H9 (cell line): ENCODE results near the gene RC3H1. TPM values are rescaled to one million over a fixed set of nuclear protein-coding genes. Genes with fewer than 3 reads are reported as not detected.

Source experiments
- DNase-seq: peaks from one replicate; pipeline ENCODE4 v3.0.0-alpha.2; 2017
- H2AFZ ChIP-seq: one replicate; pipeline ENCODE4 v1.6.1; 2013; ENCODE audit warnings: mild to moderate bottlenecking, low read length, control low read depth, moderate library complexity
- H2AK5ac ChIP-seq: 2 replicates; pipeline ENCODE4 v1.6.1; 2013; ENCODE audit warnings: low read length, control low read depth, mixed read lengths; ENCODE audit not compliant: insufficient read length
- H2BK120ac ChIP-seq: one replicate; pipeline ENCODE4 v1.6.1; 2013; ENCODE audit warnings: low read depth, mild to moderate bottlenecking, low read length, control low read depth, inconsistent platforms; ENCODE audit not compliant: poor library complexity, severe bottlenecking
- H2BK12ac ChIP-seq: 2 replicates; pipeline ENCODE4 v1.6.1; 2013; ENCODE audit warnings: low read length, control low read depth, mixed read lengths, low read depth; ENCODE audit not compliant: insufficient read length
- H2BK15ac ChIP-seq: 2 replicates; pipeline ENCODE4 v1.6.1; 2013; ENCODE audit warnings: low read depth, low read length, control low read depth
- H2BK20ac ChIP-seq: one replicate; pipeline ENCODE4 v1.6.1; 2013; ENCODE audit warnings: low read depth, mild to moderate bottlenecking, low read length, control low read depth, inconsistent platforms; ENCODE audit not compliant: poor library complexity, severe bottlenecking
- H2BK5ac ChIP-seq: 2 replicates; pipeline ENCODE4 v1.6.1; 2013; ENCODE audit warnings: low read length, control low read depth, mixed read lengths; ENCODE audit not compliant: insufficient read length
- H3K14ac ChIP-seq: 2 replicates; pipeline ENCODE4 v1.6.1; 2013; ENCODE audit warnings: low read length, control low read depth; ENCODE audit not compliant: insufficient read depth
- H3K18ac ChIP-seq: 2 replicates; pipeline ENCODE4 v1.6.1; 2013; ENCODE audit warnings: low read depth, mild to moderate bottlenecking, mixed read lengths, low read length, control low read depth; ENCODE audit not compliant: insufficient read length
- H3K23ac ChIP-seq: 2 replicates; pipeline ENCODE4 v1.6.1; 2013; ENCODE audit warnings: low read length, control low read depth, mixed read lengths, low read depth; ENCODE audit not compliant: insufficient read length
- H3K23me2 ChIP-seq: 2 replicates; pipeline ENCODE4 v1.6.1; 2013; ENCODE audit warnings: low read depth, mild to moderate bottlenecking, mixed read lengths, low read length, control low read depth; ENCODE audit not compliant: insufficient read length, poor library complexity, severe bottlenecking
- H3K27ac ChIP-seq: 2 replicates; pipeline ENCODE4 v1.5.1; 2013; ENCODE audit warnings: low read length, control low read depth, mixed read lengths, low read depth; ENCODE audit not compliant: insufficient read length
- H3K27me3 ChIP-seq: 2 replicates; pipeline ENCODE4 v1.6.1; 2013; ENCODE audit warnings: low read length, control low read depth, inconsistent platforms; ENCODE audit not compliant: insufficient read depth
- H3K4ac ChIP-seq: 2 replicates; pipeline ENCODE4 v1.6.1; 2013; ENCODE audit warnings: low read depth, mild to moderate bottlenecking, control low read depth, inconsistent platforms, low read length, moderate library complexity
- H3K4me1 ChIP-seq: 2 replicates; pipeline ENCODE4 v1.6.1; 2013; ENCODE audit warnings: low read length, control low read depth, inconsistent platforms; ENCODE audit not compliant: insufficient read depth
- H3K4me2 ChIP-seq: 2 replicates; pipeline ENCODE4 v1.6.1; 2013; ENCODE audit warnings: low read length, control low read depth, mixed read lengths; ENCODE audit not compliant: insufficient read length, insufficient read depth
- H3K56ac ChIP-seq: 2 replicates; pipeline ENCODE4 v1.6.1; 2013; ENCODE audit warnings: low read depth, mild to moderate bottlenecking, mixed read lengths, low read length, control low read depth; ENCODE audit not compliant: insufficient read length
- H3K79me1 ChIP-seq: 2 replicates; pipeline ENCODE4 v1.6.1; 2013; ENCODE audit warnings: low read depth, mild to moderate bottlenecking, moderate library complexity, low read length, control low read depth, inconsistent platforms; ENCODE audit not compliant: insufficient read depth, poor library complexity, severe bottlenecking
- H3K79me2 ChIP-seq: 2 replicates; pipeline ENCODE4 v1.6.1; 2013; ENCODE audit warnings: low read length, control low read depth, inconsistent platforms; ENCODE audit not compliant: insufficient read depth
- H3K9ac ChIP-seq: 2 replicates; pipeline ENCODE4 v1.6.1; 2013; ENCODE audit warnings: low read length, control low read depth, mixed read lengths; ENCODE audit not compliant: insufficient read length; ENCODE audit errors: extremely low read depth
- H3K9me3 ChIP-seq: one replicate; pipeline ENCODE4 v1.6.1; 2013; ENCODE audit warnings: low read depth, low read length, inconsistent platforms; ENCODE audit not compliant: control insufficient read depth
- H3T11ph ChIP-seq: one replicate; pipeline ENCODE4 v1.6.1; 2013; ENCODE audit warnings: mild to moderate bottlenecking, low read length, control low read depth, inconsistent platforms
- H4K20me1 ChIP-seq: one replicate; pipeline ENCODE4 v1.6.1; 2013; ENCODE audit not compliant: control insufficient read depth, insufficient read length, insufficient read depth
- H4K5ac ChIP-seq: 2 replicates; pipeline ENCODE4 v1.6.1; 2013; ENCODE audit warnings: low read depth, mild to moderate bottlenecking, mixed read lengths, low read length, control low read depth; ENCODE audit not compliant: insufficient read length
- H4K8ac ChIP-seq: replicated peaks from 2 replicates; pipeline ENCODE4 v1.6.1; 2013; ENCODE audit warnings: low read length, control low read depth, mixed read lengths, low read depth; ENCODE audit not compliant: insufficient read length
- H4K91ac ChIP-seq: 2 replicates; pipeline ENCODE4 v1.6.1; 2013; ENCODE audit warnings: low read depth, mild to moderate bottlenecking, moderate library complexity, mixed read lengths, low read length, control low read depth; ENCODE audit not compliant: insufficient read length
- H3K27ac Mint-ChIP-seq, 3 experiments: 2 replicates in 2 of 3; 3 replicates in 1 of 3; pipeline ENCODE4 v1.8.0; 2020 to 2021; ENCODE audit warnings: mixed read lengths in 3 of 3, mild to moderate bottlenecking in 1 of 3, moderate library complexity in 1 of 3
- H3K27me3 Mint-ChIP-seq: 2 replicates; pipeline ENCODE4 v1.8.0; 2021; ENCODE audit warnings: low read depth, mild to moderate bottlenecking, moderate library complexity, mixed read lengths
- H3K36me3 Mint-ChIP-seq, 3 experiments: 2 replicates in 2 of 3; 3 replicates in 1 of 3; pipeline ENCODE4 v1.8.0; 2020 to 2021; ENCODE audit warnings: low read depth in 3 of 3, mixed read lengths in 3 of 3; ENCODE audit not compliant: insufficient read depth in 1 of 3
- H3K4me1 Mint-ChIP-seq, 2 experiments: 2 replicates each; pipeline ENCODE4 v1.8.0; 2020; ENCODE audit warnings: mixed read lengths in 2 of 2
- H3K4me3 Mint-ChIP-seq, 2 experiments: 2 replicates in 1 of 2; 3 replicates in 1 of 2; pipeline ENCODE4 v1.8.0; 2020 to 2021; ENCODE audit warnings: mild to moderate bottlenecking in 2 of 2, mixed read lengths in 2 of 2, moderate library complexity in 1 of 2
- H3K9me3 Mint-ChIP-seq, 2 experiments: 2 replicates in 1 of 2; 3 replicates in 1 of 2; pipeline ENCODE4 v1.8.0; 2020; ENCODE audit warnings: mild to moderate bottlenecking in 2 of 2, mixed read lengths in 2 of 2, moderate library complexity in 1 of 2
- CTCF ChIP-seq: fragments of 200-600 bp; sonication (generic); conservative IDR thresholded peaks from 3 replicates; pipeline ENCODE4 v1.8.0; 2021; ENCODE audit warnings: antibody characterized with exemption, mild to moderate bottlenecking
- WGBS: extraction: QIAGEN DNeasy Blood & Tissue Kit; methylation state at CpG from one replicate; pipeline ENCODE4 v1.1.7; 2013; ENCODE audit warnings: missing lambda C conversion rate, low lambda C conversion rate, mixed read lengths; ENCODE audit not compliant: insufficient read length; ENCODE audit errors: extremely low coverage; 5-methylcytosine and 5-hydroxymethylcytosine counted together
- total RNA-seq: library from RNA; stranded (reverse); gene quantifications from 2 replicates; pipeline ENCODE4 v1.2.1, GENCODE V29; 2021

The RC3H1 gene
- total RNA-seq, 1 experiment from 2014 or later: 36.1 TPM

GRCh38 chr1:174051956-174052355, 29.8 kb upstream of the RC3H1 start:
- no peak overlapping the region for H3K4me2 ChIP-seq
- H3K23ac ChIP-seq: no peak overlapping the region
- H3K4ac ChIP-seq: no peak overlapping the region
- no peak overlapping the region for H2BK5ac ChIP-seq
- H3K9me3 Mint-ChIP-seq: peaks cover 4 to 11% of the 10 kb centered on the region in 2 experiments; a peak in 4 of 5 replicates
- no peak overlapping the region for H2BK20ac ChIP-seq
- H3K4me3 Mint-ChIP-seq: no peak overlapping the region
- no peak overlapping the region for H4K5ac ChIP-seq
- no peaks in the 10 kb centered on the region for H3K27me3 Mint-ChIP-seq
- TF ChIP-seq CTCF: no peak
- no peak overlapping the region for H2BK120ac ChIP-seq
- no peak overlapping the region for H3K27ac ChIP-seq
- no peaks in the 10 kb centered on the region for H3K23me2 ChIP-seq
- H3K4me1 Mint-ChIP-seq: no peaks in the 10 kb centered on the region; a peak in 1 of 4 replicates
- H3K9me3 ChIP-seq: no peaks in the 10 kb centered on the region
- WGBS: no CpG with 5 or more reads among the region's 6 CpGs
- H3K56ac ChIP-seq: no peak overlapping the region
- no peak overlapping the region for H3T11ph ChIP-seq
- H3K4me1 ChIP-seq: no peaks in the 10 kb centered on the region
- no peak for DNase-seq
- no peaks in the 10 kb centered on the region for H4K20me1 ChIP-seq
- H4K91ac ChIP-seq: no peak overlapping the region
- no peak overlapping the region for H3K18ac ChIP-seq
- peaks cover 0 to 5% (median 3%) of the 10 kb centered on the region in 3 experiments; a peak in 3 of 7 replicates for H3K36me3 Mint-ChIP-seq
- no peak overlapping the region for H3K27ac Mint-ChIP-seq
- H4K8ac ChIP-seq: no peak overlapping the region
- no peaks in the 10 kb centered on the region for H3K27me3 ChIP-seq
- H3K14ac ChIP-seq: no peak overlapping the region
- no peaks in the 10 kb centered on the region for H3K79me2 ChIP-seq
- no peak overlapping the region for H2AK5ac ChIP-seq
- no peak overlapping the region for H2BK15ac ChIP-seq
- no peaks in the 10 kb centered on the region for H3K79me1 ChIP-seq
- no peak overlapping the region for H2BK12ac ChIP-seq
- no peak overlapping the region for H2AFZ ChIP-seq
- no peak overlapping the region for H3K9ac ChIP-seq
